CD4-positive, alpha-beta T cell treated with Interleukin-17A for 4 hours (primary cell): ENCODE measurements around the gene TMX1.

Source experiments
- DNase-seq: peaks from one replicate; pipeline ENCODE4 v3.0.0-alpha.2; 2020; ENCODE audit warnings: mixed read lengths

TMX1 gene

GRCh38 chr14:51244591-51244990, 4.5 kb downstream of the TMX1 start:
- no peak for DNase-seq

- DNase-seq: no peak
Observed at GRCh38 chr14:51246032-51246431, 6.0 kb downstream of the TMX1 start.

- DNase-seq: no peak
Observed at GRCh38 chr14:51248016-51248987, 8.3 kb downstream of the TMX1 start.

GRCh38 chr14:51251486-51251885, 11.4 kb downstream of the TMX1 start:
- DNase-seq: no peak

GRCh38 chr14:51253880-51254279, 13.8 kb downstream of the TMX1 start:
- no peak for DNase-seq

GRCh38 chr14:51258280-51258679, 18.2 kb downstream of the TMX1 start:
- DNase-seq: no peak

GRCh38 chr14:51258788-51259187, 18.7 kb downstream of the TMX1 start:
- DNase-seq: no peak

- no peak for DNase-seq
Observed at GRCh38 chr14:51260225-51260624, 20.2 kb downstream of the TMX1 start.

GRCh38 chr14:51261151-51261550, 21.1 kb downstream of the TMX1 start:
- DNase-seq: no peak

GRCh38 chr14:51262868-51263267, 22.8 kb downstream of the TMX1 start:
- no peak for DNase-seq

GRCh38 chr14:51269634-51270033, 29.6 kb downstream of the TMX1 start:
- DNase-seq: no peak

GRCh38 chr14:51276605-51277004, 36.6 kb downstream of the TMX1 start:
- no peak for DNase-seq

- no peak for DNase-seq
Observed at GRCh38 chr14:51277753-51278415, 37.8 kb downstream of the TMX1 start.

GRCh38 chr14:51282517-51282916, 42.5 kb downstream of the TMX1 start:
- no peak for DNase-seq

GRCh38 chr14:51283402-51284085, 43.5 kb downstream of the TMX1 start:
- no peak for DNase-seq

- DNase-seq: no peak
Observed at GRCh38 chr14:51284241-51284640, 44.2 kb downstream of the TMX1 start.

- DNase-seq: no peak
Observed at GRCh38 chr14:51285120-51285519, 45.1 kb downstream of the TMX1 start.

GRCh38 chr14:51289169-51289568, 49.1 kb downstream of the TMX1 start:
- DNase-seq: no peak

- DNase-seq: no peak
Observed at GRCh38 chr14:51290132-51290531, 50.1 kb downstream of the TMX1 start.

- no peak for DNase-seq
Observed at GRCh38 chr14:51291016-51291415, 51.0 kb downstream of the TMX1 start.

- no peak for DNase-seq
Observed at GRCh38 chr14:51293149-51293911, 53.3 kb downstream of the TMX1 start.

- no peak for DNase-seq
Observed at GRCh38 chr14:51293912-51294389, 53.9 kb downstream of the TMX1 start.
